Nephron (organoid): ENCODE data around the gene CDX2.

Source experiments
- H3K27ac Mint-ChIP-seq, 3 experiments: 2 replicates each; pipeline ENCODE4 v1.8.0; 2020; ENCODE audit warnings: mixed read lengths in 3 of 3, mild to moderate bottlenecking in 2 of 3, moderate library complexity in 1 of 3
- H3K27me3 Mint-ChIP-seq: 2 replicates; pipeline ENCODE4 v1.8.0; 2021; ENCODE audit warnings: low read depth, mild to moderate bottlenecking, moderate library complexity, mixed read lengths
- H3K36me3 Mint-ChIP-seq: 2 replicates; pipeline ENCODE4 v1.8.0; 2020; ENCODE audit warnings: low read depth, mixed read lengths
- H3K4me1 Mint-ChIP-seq: 2 replicates; pipeline ENCODE4 v1.8.0; 2020; ENCODE audit warnings: mixed read lengths
- H3K4me3 Mint-ChIP-seq, 3 experiments: 2 replicates each; pipeline ENCODE4 v1.8.0; 2020; ENCODE audit warnings: mild to moderate bottlenecking in 3 of 3, mixed read lengths in 3 of 3, moderate library complexity in 2 of 3
- H3K9me3 Mint-ChIP-seq: 2 replicates; pipeline ENCODE4 v1.8.0; 2020; ENCODE audit warnings: mixed read lengths
- TF ChIP-seq, protein P1 (sequence below), 3 experiments: fragments of 200-600 bp; sonication (generic); IDR thresholded peaks; one replicate each; pipeline ENCODE4 v1.5.0; 2021; ENCODE audit warnings: antibody characterized with exemption in 3 of 3; ENCODE audit not compliant: unreplicated experiment in 3 of 3

CDX2 gene

DNA sequence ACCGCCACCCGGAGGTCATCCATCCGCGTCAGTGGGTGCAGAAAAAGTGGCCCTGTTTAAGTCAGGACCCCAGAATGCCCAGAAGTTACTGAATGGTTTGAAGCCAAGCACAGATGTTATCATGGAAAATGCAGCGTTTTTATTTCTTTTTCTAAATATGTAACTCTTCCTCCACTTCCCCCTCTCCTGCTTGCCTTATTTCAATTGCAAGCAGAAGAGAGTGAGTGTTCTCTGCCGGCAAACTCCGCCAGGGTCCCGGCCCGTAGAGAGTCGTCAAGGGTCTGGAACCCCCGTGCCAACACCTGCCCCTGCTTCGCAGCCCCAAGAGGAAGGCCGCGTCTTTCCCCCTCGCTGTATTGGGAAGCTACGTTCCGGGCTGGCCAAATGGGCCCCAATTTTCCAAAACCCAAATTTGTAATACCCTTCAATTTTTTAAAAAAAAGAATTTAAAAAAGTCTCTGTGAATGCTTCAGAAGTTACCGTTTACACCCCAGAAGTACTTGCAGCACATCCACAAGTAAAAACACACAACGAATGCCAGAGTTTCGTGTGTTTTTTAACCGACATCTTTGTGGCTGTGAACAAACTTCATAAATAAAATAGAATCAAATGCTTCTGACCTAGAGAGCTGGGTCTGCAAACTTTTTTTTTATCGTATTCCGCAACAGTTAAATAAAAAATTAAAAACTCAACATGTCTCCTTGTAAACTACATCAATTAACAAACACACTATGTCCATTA is 50.0 kb downstream of the CDX2 start:
- peaks cover 3% of the 10 kb centered on the region for H3K9me3 Mint-ChIP-seq
- peak overlapping the region in 2 of 3 experiments; percentile 11 to 52 for H3K4me3 Mint-ChIP-seq
- H3K36me3 Mint-ChIP-seq = no peaks in the 10 kb centered on the region
- no peak overlapping the region for H3K27ac Mint-ChIP-seq
- peaks cover 26% of the 10 kb centered on the region for H3K4me1 Mint-ChIP-seq
- TF ChIP-seq, protein P1, sequence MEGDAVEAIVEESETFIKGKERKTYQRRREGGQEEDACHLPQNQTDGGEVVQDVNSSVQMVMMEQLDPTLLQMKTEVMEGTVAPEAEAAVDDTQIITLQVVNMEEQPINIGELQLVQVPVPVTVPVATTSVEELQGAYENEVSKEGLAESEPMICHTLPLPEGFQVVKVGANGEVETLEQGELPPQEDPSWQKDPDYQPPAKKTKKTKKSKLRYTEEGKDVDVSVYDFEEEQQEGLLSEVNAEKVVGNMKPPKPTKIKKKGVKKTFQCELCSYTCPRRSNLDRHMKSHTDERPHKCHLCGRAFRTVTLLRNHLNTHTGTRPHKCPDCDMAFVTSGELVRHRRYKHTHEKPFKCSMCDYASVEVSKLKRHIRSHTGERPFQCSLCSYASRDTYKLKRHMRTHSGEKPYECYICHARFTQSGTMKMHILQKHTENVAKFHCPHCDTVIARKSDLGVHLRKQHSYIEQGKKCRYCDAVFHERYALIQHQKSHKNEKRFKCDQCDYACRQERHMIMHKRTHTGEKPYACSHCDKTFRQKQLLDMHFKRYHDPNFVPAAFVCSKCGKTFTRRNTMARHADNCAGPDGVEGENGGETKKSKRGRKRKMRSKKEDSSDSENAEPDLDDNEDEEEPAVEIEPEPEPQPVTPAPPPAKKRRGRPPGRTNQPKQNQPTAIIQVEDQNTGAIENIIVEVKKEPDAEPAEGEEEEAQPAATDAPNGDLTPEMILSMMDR (IDR thresholded peaks at IDR 0.05; ENCODE audit: unreplicated experiment in 3 of 3) = no peak
- peaks cover 98% of the 10 kb centered on the region for H3K27me3 Mint-ChIP-seq

DNA sequence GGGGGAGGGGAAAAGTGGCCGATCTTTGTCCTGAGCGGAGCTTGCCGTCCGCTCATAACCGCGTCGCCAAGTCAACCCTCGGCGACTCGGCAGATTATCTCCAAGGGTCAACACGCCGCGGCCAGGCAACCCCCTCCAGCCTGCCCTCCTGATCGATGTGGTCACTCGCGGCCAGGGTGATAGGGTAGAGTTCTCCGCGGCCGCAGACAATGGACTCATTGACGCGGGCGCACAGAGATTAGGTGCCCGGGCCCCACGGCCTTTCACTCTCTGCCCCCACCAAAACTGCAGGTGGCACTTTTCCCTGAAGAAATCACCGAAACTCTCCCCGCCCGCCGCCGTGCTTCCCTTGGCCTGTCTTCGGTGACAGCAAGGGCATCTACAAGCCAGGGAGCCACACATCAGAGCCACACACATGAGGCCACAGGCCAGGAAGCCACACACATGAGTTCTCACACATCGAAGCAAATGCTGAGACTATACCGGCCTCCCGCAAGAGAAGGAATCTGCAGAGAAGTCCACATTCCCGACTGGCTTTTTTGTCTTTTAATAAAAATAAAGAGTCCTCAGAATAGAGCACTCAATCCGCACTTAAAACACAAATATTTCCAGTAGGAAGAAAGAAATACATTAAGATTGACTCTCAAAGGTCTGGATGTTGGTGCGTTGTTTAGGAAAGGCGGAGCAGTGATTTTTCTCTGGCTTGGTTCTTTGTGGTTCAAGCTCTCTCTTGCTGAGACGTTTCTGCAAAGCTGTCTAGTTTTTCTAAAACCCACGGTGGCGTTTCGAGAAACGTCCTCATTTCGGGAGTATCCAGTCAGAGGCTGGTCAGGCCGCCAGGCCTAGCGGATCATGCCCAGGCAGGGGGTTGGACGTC is 50.8 kb downstream of the CDX2 start:
- Mint-ChIP-seq H3K36me3 (no peaks in the 10 kb centered on the region), H3K9me3 (no peaks in the 10 kb centered on the region), H3K27ac (no peak overlapping the region), H3K4me3 (peak overlapping the region; percentile 11 to 52 (median 14)), H3K4me1 (peaks cover 18% of the 10 kb centered on the region), H3K27me3 (peaks cover 98% of the 10 kb centered on the region)
- TF ChIP-seq, protein P1 (IDR thresholded peaks at IDR 0.05; ENCODE audit: unreplicated experiment in 3 of 3) = no peak

DNA sequence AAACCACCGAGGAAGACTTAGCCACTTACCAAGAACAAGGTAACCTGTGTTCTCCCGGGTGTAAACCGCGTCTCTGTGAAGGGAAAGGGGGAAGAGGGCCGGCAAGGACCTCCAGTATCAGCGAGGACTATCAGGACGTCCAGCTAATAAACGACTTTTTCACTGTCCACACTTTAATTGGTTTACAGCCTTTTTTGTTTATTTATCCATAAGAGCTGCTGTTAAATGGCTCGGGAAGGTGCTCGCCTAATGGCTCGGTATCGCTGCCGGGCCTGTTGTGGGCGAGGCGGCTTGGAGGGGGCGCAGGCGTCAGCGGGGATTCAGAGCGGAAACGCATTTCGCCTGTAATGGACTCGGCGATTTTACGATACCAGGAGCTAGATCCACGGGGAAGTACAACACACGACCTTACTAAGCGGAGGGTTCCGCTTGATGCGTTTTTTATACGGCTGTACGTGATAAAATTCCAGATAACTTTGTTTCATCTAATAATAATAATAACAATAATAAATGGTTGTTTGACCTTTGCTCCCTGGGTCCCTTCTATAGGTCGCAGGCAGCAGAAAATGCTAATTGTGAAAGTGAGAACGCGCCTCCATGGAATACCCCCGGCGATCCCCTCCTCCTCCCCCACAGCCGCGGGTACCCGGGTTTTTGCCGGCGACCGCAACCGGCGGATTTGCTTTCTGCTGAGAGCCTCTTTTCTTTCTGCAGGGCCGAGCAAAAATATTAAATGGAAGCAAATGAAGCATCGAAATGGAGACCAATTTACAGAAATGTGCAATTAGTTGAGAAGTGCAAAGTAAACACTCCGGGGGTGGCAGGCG is 51.8 kb downstream of the CDX2 start:
- no peak overlapping the region for H3K27ac Mint-ChIP-seq
- H3K27me3 Mint-ChIP-seq = peaks cover 98% of the 10 kb centered on the region

DNA sequence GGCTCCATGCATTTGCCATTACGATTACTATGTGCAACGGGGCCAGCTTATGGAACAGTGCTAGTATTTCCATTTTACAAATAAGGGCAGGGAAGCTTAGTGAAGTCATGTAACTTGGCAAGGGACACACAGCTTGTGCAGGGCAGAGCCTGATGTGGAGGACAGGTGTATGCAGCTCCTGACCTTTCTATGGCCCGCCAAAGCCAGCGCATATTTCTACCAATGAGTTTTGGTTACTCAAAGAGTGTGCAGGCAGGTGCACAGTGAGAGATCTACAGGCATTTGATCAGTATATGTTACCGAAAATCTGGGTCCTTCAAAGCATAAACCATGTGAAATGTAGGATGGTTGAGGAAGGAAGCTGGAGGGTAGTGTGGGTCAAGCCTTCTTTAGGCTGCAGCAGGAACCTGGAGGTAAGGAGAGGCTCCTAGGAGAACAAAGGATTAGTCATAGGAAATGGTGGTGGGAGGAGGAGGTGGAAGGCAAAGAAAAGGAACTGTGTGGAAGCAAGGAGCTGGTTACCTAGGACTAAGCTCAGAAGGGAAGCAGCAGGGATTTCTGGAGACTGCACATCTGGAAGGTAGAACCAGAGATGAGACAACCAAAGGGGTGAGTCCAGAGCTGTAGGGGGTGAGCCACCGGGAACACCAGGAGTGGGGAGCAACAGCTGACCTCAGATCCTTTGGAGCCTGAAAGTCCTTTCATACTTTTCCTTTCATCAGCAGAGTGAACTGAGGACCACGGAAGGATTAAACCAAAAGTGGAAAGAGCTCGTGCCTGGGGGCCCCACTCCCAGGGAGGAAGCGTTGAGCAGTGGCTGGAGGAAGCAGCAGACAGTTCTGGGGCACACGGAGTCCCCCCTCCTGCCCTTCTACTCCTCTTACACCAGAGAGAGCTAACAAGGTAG is 53.6 kb downstream of the CDX2 start:
- H3K4me3 Mint-ChIP-seq = no peak overlapping the region

More for the DNA sequence above, 51.8 kb downstream of the CDX2 start:
- H3K36me3 Mint-ChIP-seq = no peaks in the 10 kb centered on the region
- TF ChIP-seq, protein P1 (IDR thresholded peaks at IDR 0.05; ENCODE audit: unreplicated experiment in 3 of 3) = no peak
- H3K4me3 Mint-ChIP-seq = peak overlapping the region; percentile 31 to 59 (median 35)
- no peaks in the 10 kb centered on the region for H3K9me3 Mint-ChIP-seq
- peaks cover 17% of the 10 kb centered on the region for H3K4me1 Mint-ChIP-seq

More for the DNA sequence above, 53.6 kb downstream of the CDX2 start:
- Mint-ChIP-seq H3K27me3 (peaks cover 98% of the 10 kb centered on the region), H3K4me1 (peaks cover 12% of the 10 kb centered on the region), H3K36me3 (no peaks in the 10 kb centered on the region), H3K27ac (no peak overlapping the region), H3K9me3 (no peaks in the 10 kb centered on the region)
- TF ChIP-seq, protein P1 (IDR thresholded peaks at IDR 0.05; ENCODE audit: unreplicated experiment in 3 of 3) = no peak
